ENCODE measurements around the gene PLA1A.
"Not testable (repeated sequence)": the region's sequence is repeated elsewhere in the genome, so short reads cannot be mapped to it uniquely, and the experiment has no call there.

PLA1A gene

GRCh38 chr3:119579366-119580066 lies 18.2 kb upstream of the PLA1A start, which contains the start of gene ADPRH:
TSS of gene ADPRH (plus strand) at chr3:119579492. CDS start at chr3:119582170, 2,678 bp downstream.
- DNase-seq = no peak

GRCh38 chr3:119580067-119580760 lies 17.5 kb upstream of the PLA1A start:
- DNase-seq = no peak

GRCh38 chr3:119582178-119582577 lies 15.5 kb upstream of the PLA1A start:
- no peak for DNase-seq

GRCh38 chr3:119585208-119585607 lies 12.5 kb upstream of the PLA1A start:
- DNase-seq = no peak

GRCh38 chr3:119585856-119586570 lies 11.7 kb upstream of the PLA1A start:
- DNase-seq = no peak

GRCh38 chr3:119586733-119587172 lies 10.9 kb upstream of the PLA1A start:
- no peak for DNase-seq

GRCh38 chr3:119588112-119588511 lies 9.6 kb upstream of the PLA1A start:
- no peak for DNase-seq

GRCh38 chr3:119589102-119589773 lies 8.4 kb upstream of the PLA1A start:
- DNase-seq = no peak

- no peak for DNase-seq
These were observed 7.0 kb upstream of the PLA1A start for GRCh38 chr3:119590706-119591105.

GRCh38 chr3:119592861-119593260 lies 4.8 kb upstream of the PLA1A start:
- no peak for DNase-seq

- DNase-seq = no peak
These were observed 3.6 kb upstream of the PLA1A start for GRCh38 chr3:119594066-119594465.

GRCh38 chr3:119594929-119595328 lies 2.8 kb upstream of the PLA1A start:
- DNase-seq = not testable (repeated sequence)

- no peak for DNase-seq
These were observed 1.9 kb upstream of the PLA1A start for GRCh38 chr3:119595639-119596334.

GRCh38 chr3:119596398-119596797 lies 1.3 kb upstream of the PLA1A start:
- no peak for DNase-seq

GRCh38 chr3:119598410-119599098 lies 869 bp downstream of the PLA1A start:
- no peak for DNase-seq

- no peak for DNase-seq
These were observed 2.0 kb downstream of the PLA1A start for GRCh38 chr3:119599558-119600174.

- DNase-seq = no peak
These were observed 3.0 kb downstream of the PLA1A start for GRCh38 chr3:119600732-119601131.

GRCh38 chr3:119601154-119601553 lies 3.5 kb downstream of the PLA1A start:
- DNase-seq = no peak

GRCh38 chr3:119602676-119603075 lies 5.0 kb downstream of the PLA1A start:
- DNase-seq = no peak

- DNase-seq = no peak
These were observed 7.2 kb downstream of the PLA1A start for GRCh38 chr3:119604878-119605277.

- DNase-seq = no peak
These were observed 10.8 kb downstream of the PLA1A start for GRCh38 chr3:119608405-119609000.
